HepG2 (cell line): ENCODE data around the gene CA11. TPM values are rescaled to one million over a fixed set of nuclear protein-coding genes. Genes with fewer than 3 reads are reported as not detected.

Experiments used
- ATAC-seq: fragments of 200-7000 bp; cut with Tn5 transposase; 3 replicates; pipeline ENCODE4 v1.9.1; 2020; ENCODE audit warnings: mild to moderate bottlenecking, moderate library complexity
- BruUV-seq: library from RNA; stranded (reverse); fragments of 400-500 nt; replicated peaks from 2 replicates; lab custom pipeline; 2021; lab: Mats Ljungman, UMichigan
- CTCF ChIA-PET: fragments of 300-600 bp; formaldehyde crosslinking; extraction: SDS; loops from one replicate; lab custom pipeline; 2021; ENCODE audit warnings: low total read pairs, inconsistent platforms, low intra/inter-chr PET ratio; lab: Yijun Ruan, JAX
- POLR2A ChIA-PET: fragments of 350-600 bp; sonication (Branson Sonifier 250); formaldehyde crosslinking; loops from one replicate; lab custom pipeline; 2020; ENCODE audit warnings: antibody characterized with exemption, inconsistent platforms; lab: Yijun Ruan, JAX
- DNase-seq: peaks from one replicate; pipeline ENCODE4 v3.0.0-alpha.2; 2015; ENCODE audit warnings: low spot score
- FAIRE-seq: peaks from 3 replicates; lab custom pipeline; 2011; peaks lifted over from hg19 to GRCh38; lab: Jason Lieb, UNC
- H2AFZ ChIP-seq: one replicate; pipeline ENCODE4 v1.6.1; 2011; ENCODE audit warnings: low read length, inconsistent platforms
- H3K27ac ChIP-seq: fragments of 300-600 bp; 3 replicates; pipeline ENCODE4 v1.8.0; 2011; ENCODE audit warnings: mixed run types, mild to moderate bottlenecking, mixed read lengths, low read length, inconsistent platforms; ENCODE audit not compliant: insufficient read depth; ENCODE audit errors: extremely low read length
- H3K27me3 ChIP-seq, 2 experiments: fragments of 200-600 bp in 1 of 2; 2 replicates in 1 of 2; 3 replicates in 1 of 2; pipeline versions ENCODE4 v1.6.0 to v1.8.0; 2011; ENCODE audit warnings: low read length in 2 of 2, mild to moderate bottlenecking in 2 of 2, moderate library complexity in 2 of 2, inconsistent platforms in 1 of 2; ENCODE audit not compliant: insufficient read depth in 2 of 2, control insufficient read depth in 1 of 2
- H3K36me3 ChIP-seq, 2 experiments: fragments of 200-600 bp in 1 of 2; replicated peaks in 1 of 2; 2 replicates in 1 of 2; 3 replicates in 1 of 2; pipeline versions ENCODE4 v1.5.1 to v1.8.0; 2011; ENCODE audit warnings: low read length in 2 of 2, inconsistent platforms in 1 of 2; ENCODE audit not compliant: insufficient read depth in 2 of 2, control insufficient read depth in 1 of 2
- H3K4me1 ChIP-seq: 2 replicates; pipeline ENCODE4 v1.5.1; 2012; ENCODE audit warnings: low read length, inconsistent platforms; ENCODE audit not compliant: insufficient read depth
- H3K4me2 ChIP-seq: 2 replicates; pipeline ENCODE4 v1.6.0; 2011; ENCODE audit warnings: low read depth, low read length, inconsistent platforms
- H3K4me3 ChIP-seq, 3 experiments: fragments of 200-600 bp in 1 of 3; sonication (generic), shearing (Covaris generic) in 1 of 3; replicated peaks in 1 of 3; 2 replicates each; pipeline ENCODE4 v1.5.1; 2011 to 2016; ENCODE audit warnings: low read length in 3 of 3, inconsistent platforms in 2 of 3, low read depth in 2 of 3, mild to moderate bottlenecking in 2 of 3, control low read depth in 1 of 3, mixed read lengths in 1 of 3; ENCODE audit not compliant: insufficient read depth in 1 of 3
- H3K79me2 ChIP-seq: one replicate; pipeline ENCODE4 v1.6.1; 2011; ENCODE audit warnings: low read length, inconsistent platforms; ENCODE audit not compliant: insufficient read depth
- H3K9ac ChIP-seq: 2 replicates; pipeline ENCODE4 v1.6.0; 2011; ENCODE audit warnings: mild to moderate bottlenecking, low read depth, low read length, inconsistent platforms; ENCODE audit not compliant: insufficient read depth
- H3K9me3 ChIP-seq: 2 replicates; pipeline ENCODE4 v1.5.1; 2012; ENCODE audit warnings: mild to moderate bottlenecking, low read length
- H4K20me1 ChIP-seq: 2 replicates; pipeline ENCODE4 v1.6.0; 2011; ENCODE audit warnings: inconsistent platforms, mild to moderate bottlenecking, low read length, moderate library complexity; ENCODE audit not compliant: insufficient read depth
- ATF7 ChIP-seq, 2 experiments: fragments of 450-650 bp in 1 of 2; sonication (generic) in 1 of 2; formaldehyde crosslinking in 1 of 2; IDR thresholded peaks; 2 replicates each; pipeline versions ENCODE4 v1.4.0 to v1.6.1; 2016 to 2020; ENCODE audit warnings: antibody characterized with exemption in 1 of 2, mild to moderate bottlenecking in 1 of 2, missing genetic modification reagents in 1 of 2
- CREB1 ChIP-seq, 2 experiments: fragments of 450-650 bp in 1 of 2; IDR thresholded peaks; 2 replicates each; pipeline ENCODE4 v1.6.1; 2016 to 2017; ENCODE audit warnings: control low read depth in 1 of 2, mild to moderate bottlenecking in 1 of 2, missing compliant biosample characterization in 1 of 2, missing genetic modification characterization in 1 of 2
- SNAPC2 ChIP-seq: sonication (generic); formaldehyde crosslinking; IDR thresholded peaks from 2 replicates; pipeline ENCODE4 v1.8.1; 2022; ENCODE audit warnings: mild to moderate bottlenecking, missing genetic modification reagents
- THYN1 ChIP-seq: sonication (generic); formaldehyde crosslinking; IDR thresholded peaks from 2 replicates; pipeline ENCODE4 v1.8.1; 2023; ENCODE audit warnings: low read depth, mild to moderate bottlenecking, moderate library complexity, missing genetic modification reagents, borderline replicate concordance
- ZBTB40 ChIP-seq, 2 experiments: fragments of 450-650 bp in 1 of 2; sonication (generic) in 1 of 2; formaldehyde crosslinking in 1 of 2; IDR thresholded peaks; 2 replicates each; pipeline versions ENCODE4 v1.6.1 to v1.8.0; 2016 to 2022; ENCODE audit warnings: antibody characterized with exemption in 1 of 2, mild to moderate bottlenecking in 1 of 2, missing genetic modification reagents in 1 of 2
- ZC3H13 ChIP-seq: sonication (generic); formaldehyde crosslinking; IDR thresholded peaks from 2 replicates; pipeline ENCODE4 v1.8.1; 2023; ENCODE audit warnings: mild to moderate bottlenecking, missing genetic modification reagents, moderate library complexity
- ZNF557 ChIP-seq: sonication (generic); formaldehyde crosslinking; IDR thresholded peaks from 2 replicates; pipeline ENCODE4 v1.4.0; 2020; ENCODE audit warnings: missing genetic modification reagents
- WGBS: methylation state at CpG from one replicate; pipeline ENCODE4 v1.1.6; 2017; ENCODE audit warnings: low lambda C conversion rate; 5-methylcytosine and 5-hydroxymethylcytosine counted together
- in situ Hi-C: cut with HindIII; loops from 2 replicates; pipeline ENCODE4 v1.10.0; 2017; ENCODE audit warnings: low pct_unique_long_range_greater_than_20kb; ENCODE audit not compliant: extremely low pct_ligation_motif_present
- intact Hi-C: fragments of 100-400 bp; cut with micrococcal nuclease; formaldehyde crosslinking; loops from one replicate; pipeline ENCODE4 v1.10.0; 2022; ENCODE audit not compliant: unreplicated experiment
- polyA plus RNA-seq, 8 experiments: library from polyadenylated mRNA; depleted of rRNA in 3 of 8; stranded (reverse) in 7 of 8; unstranded in 1 of 8; fragments of >200 nt; fragmentation: Illumina TruSeq in 4 of 8; extraction: Trizol in 4 of 8; gene quantifications; 2 replicates each; pipeline versions ENCODE4 v1.2.1 to v1.2.3, GENCODE V29; 2011 to 2016; ENCODE audit warnings: low read depth in 4 of 8, missing spikeins in 1 of 8, mixed read lengths in 1 of 8; ENCODE audit not compliant: insufficient read depth in 1 of 8
- total RNA-seq, 5 experiments: library from RNA; depleted of rRNA; stranded (reverse); fragments of >200 nt; fragmentation: Illumina TruSeq; extraction: Trizol; gene quantifications; 2 replicates each; pipeline ENCODE4 v1.2.3, GENCODE V29; 2016; ENCODE audit warnings: low read depth in 1 of 5

Gene CA11
- total and polyA plus RNA-seq, 2 of the 13 experiments (the other 11 are each of a cell fraction or from before 2014, with no cell fraction given): 0.41 to 0.58 TPM

- ATAC-seq: no peak; the same call in 2 of the 3 replicates
- no peaks in the 10 kb centered on the region for H4K20me1 ChIP-seq
- TF ChIP-seq SNAPC2 (no peak), CREB1 (IDR thresholded peaks at IDR 0.05) (peak; percentile 74), CREB1 (CRISPR knock-in tag; IDR thresholded peaks at IDR 0.05) (no peak)
- no peak overlapping the region for H2AFZ ChIP-seq
- DNase-seq: no peak
- no peak overlapping the region for H3K9ac ChIP-seq
- in situ Hi-C loops (loop anchor here (10.0 kb wide), 2 partner anchors 115 to 165 kb away; partner anchors contain the start of gene HSD17B14), intact Hi-C loops (no loop called here)
- H3K9me3 ChIP-seq: no peaks in the 10 kb centered on the region
- no peak overlapping the region for H3K4me2 ChIP-seq
- ChIA-PET CTCF (no interaction called here), POLR2A (no interaction called here)
- BruUV-seq: no TSS peak
- H3K27me3 ChIP-seq: peaks cover 4 to 23% of the 10 kb centered on the region in 2 experiments; a peak in 4 of 5 replicates
- peaks cover 13% of the 10 kb centered on the region for H3K4me1 ChIP-seq
- no peaks in the 10 kb centered on the region for H3K36me3 ChIP-seq
- no peak for FAIRE-seq
- H3K4me3 ChIP-seq: no peak overlapping the region
- 90% methylated on average over 16 of the region's 26 CpGs for WGBS
- no peaks in the 10 kb centered on the region for H3K79me2 ChIP-seq
- H3K27ac ChIP-seq: no peak overlapping the region
These were observed 24.1 kb upstream of the CA11 start for GRCh38 chr19:48669903-48670668.

GRCh38 chr19:48668761-48669160 lies 22.8 kb upstream of the CA11 start:
- no TSS peak for BruUV-seq
- no peak for TF ChIP-seq ZC3H13
- TF ChIP-seq ATF7 (IDR thresholded peaks at IDR 0.05): peak; percentile 63
- TF ChIP-seq ATF7 (CRISPR knock-in tag; IDR thresholded peaks at IDR 0.05): no peak
- TF ChIP-seq THYN1 (CRISPR knock-in tag): no peak
- TF ChIP-seq ZNF557: no peak
- no peak for TF ChIP-seq ZBTB40 (IDR thresholded peaks at IDR 0.05)
- no peak for TF ChIP-seq ZBTB40 (CRISPR knock-in tag; IDR thresholded peaks at IDR 0.05)

More at GRCh38 chr19:48668761-48669160, 22.8 kb upstream of the CA11 start:
- Histone ChIP-seq H3K4me1 (peaks cover 10% of the 10 kb centered on the region), H3K27ac (no peak overlapping the region), H4K20me1 (no peaks in the 10 kb centered on the region), H3K4me3 (no peak overlapping the region), H3K36me3 (no peaks in the 10 kb centered on the region), H3K27me3 (peaks cover under 1 to 16% of the 10 kb centered on the region in 2 experiments; a peak in 3 of 5 replicates), H2AFZ (no peak overlapping the region), H3K9me3 (no peaks in the 10 kb centered on the region), H3K9ac (no peak overlapping the region), H3K4me2 (no peak overlapping the region), H3K79me2 (no peaks in the 10 kb centered on the region)
- intact Hi-C loops: no loop called here
- CTCF ChIA-PET: no interaction called here
- no peak for ATAC-seq
- POLR2A ChIA-PET: no interaction called here
- 54% methylated on average over 2 of the region's 2 CpGs for WGBS
- no peak for FAIRE-seq
- no peak for DNase-seq
- in situ Hi-C loops: no loop called here
